K562 (cell line): ENCODE results near the gene TNIK. TPM values are rescaled to one million over a fixed set of nuclear protein-coding genes. Genes with fewer than 3 reads are reported as not detected.
A peak's percentile ranks its signal among the peaks of the same experiment; 100 is the strongest.

Experiments used
- BHLHE40 ChIP-seq: IDR thresholded peaks from 2 replicates; pipeline ENCODE4 v1.6.1; 2011; ENCODE audit warnings: low read length, improper control_type of control experiment
- HLTF ChIP-seq: fragments of 450-650 bp; IDR thresholded peaks from 2 replicates; pipeline ENCODE4 v1.6.1; 2016
- JUND ChIP-seq, 2 experiments: IDR thresholded peaks; 2 replicates in 1 of 2; 3 replicates in 1 of 2; pipeline ENCODE4 v1.6.1; 2011; ENCODE audit warnings: borderline replicate concordance in 2 of 2, low read depth in 2 of 2, low read length in 2 of 2, improper control_type of control experiment in 1 of 2, missing biosample characterization in 1 of 2, missing genetic modification characterization in 1 of 2, missing genetic modification reagents in 1 of 2
- MAFG ChIP-seq: fragments of 450-650 bp; conservative IDR thresholded peaks from 2 replicates; pipeline ENCODE4 v1.6.1; 2016; ENCODE audit warnings: missing genetic modification characterization, missing compliant biosample characterization
- MAFK ChIP-seq: IDR thresholded peaks from 2 replicates; pipeline ENCODE4 v1.6.1; 2011; ENCODE audit warnings: low read length, improper control_type of control experiment
- MEF2A ChIP-seq: IDR thresholded peaks from 2 replicates; pipeline ENCODE4 v1.6.1; 2011; ENCODE audit warnings: low read depth, mild to moderate bottlenecking, low read length, moderate library complexity; ENCODE audit not compliant: control insufficient read depth
- OTX1 ChIP-seq: fragments of 450-650 bp; formaldehyde crosslinking; IDR thresholded peaks from 2 replicates; pipeline ENCODE4 v1.4.0; 2022; ENCODE audit warnings: mild to moderate bottlenecking
- PHF21A ChIP-seq: fragments of 450-650 bp; IDR thresholded peaks from 2 replicates; pipeline ENCODE4 v1.6.1; 2017; ENCODE audit warnings: low read depth, borderline replicate concordance
- PTBP1 ChIP-seq: fragments of 200-400 bp; formaldehyde crosslinking; IDR thresholded peaks from 2 replicates; pipeline ENCODE4 v1.6.1; 2017; ENCODE audit warnings: low read depth, low read length
- RAD21 ChIP-seq, 2 experiments: fragments of 250-450 bp in 1 of 2; fragments of 450-650 bp in 1 of 2; sonication (Bioruptor Pico) in 1 of 2; formaldehyde crosslinking in 1 of 2; IDR thresholded peaks in 1 of 2; conservative IDR thresholded peaks in 1 of 2; 2 replicates each; pipeline versions ENCODE4 v1.4.0 to v1.8.0; 2020 to 2022; ENCODE audit warnings: mild to moderate bottlenecking in 2 of 2, moderate library complexity in 1 of 2
- RBM14 ChIP-seq: fragments of 200-400 bp; formaldehyde crosslinking; IDR thresholded peaks from 2 replicates; pipeline ENCODE4 v1.6.1; 2018; ENCODE audit warnings: low read depth, mild to moderate bottlenecking, low read length, moderate library complexity, borderline replicate concordance; ENCODE audit not compliant: insufficient read depth
- ZNF3 ChIP-seq: fragments of 250-450 bp; sonication (Bioruptor Pico); IDR thresholded peaks from 2 replicates; pipeline ENCODE4 v1.5.0; 2021; ENCODE audit warnings: mild to moderate bottlenecking, moderate library complexity
- ZNF354B ChIP-seq: fragments of 250-450 bp; sonication (Bioruptor Pico); IDR thresholded peaks from 2 replicates; pipeline ENCODE4 v1.4.0; 2020
- polyA plus RNA-seq, 8 experiments: library from polyadenylated mRNA; depleted of rRNA in 4 of 8; stranded (reverse) in 5 of 8; unstranded in 3 of 8; fragments of >200 nt; fragmentation: Nextera tagmentation in 2 of 8; fragmentation: Illumina TruSeq in 1 of 8; extraction: Ambion mirVana in 2 of 8; extraction: Trizol in 1 of 8; gene quantifications; 2 replicates each; pipeline versions ENCODE4 v1.2.1 to v1.2.3, GENCODE V29; 2011 to 2014; ENCODE audit warnings: inconsistent platforms in 1 of 8, missing spikeins in 1 of 8
- total RNA-seq, 7 experiments: library from RNA; depleted of rRNA in 6 of 7; stranded (reverse); fragments of >200 nt in 6 of 7; fragmentation: Illumina TruSeq in 2 of 7; extraction: Trizol in 2 of 7; gene quantifications; 2 replicates each; pipeline versions ENCODE4 v1.2.1 to v1.2.3, GENCODE V29; 2011 to 2021; ENCODE audit warnings: low replicate concordance in 1 of 7
- TF ChIP-seq, protein P1 (sequence below): fragments of 450-650 bp; IDR thresholded peaks from 2 replicates; pipeline ENCODE4 v1.6.1; 2014; ENCODE audit warnings: low read depth, mild to moderate bottlenecking, moderate library complexity, borderline replicate concordance
- TF ChIP-seq, protein P2 (sequence below): sonication (generic); formaldehyde crosslinking; IDR thresholded peaks from 2 replicates; pipeline ENCODE4 v1.8.0; 2022; ENCODE audit warnings: mild to moderate bottlenecking, missing genetic modification reagents
- TF ChIP-seq, protein P3 (sequence below): fragments of 250-450 bp; sonication (Bioruptor Pico); IDR thresholded peaks from 2 replicates; pipeline ENCODE4 v1.9.0; 2021; ENCODE audit warnings: mild to moderate bottlenecking
- TF ChIP-seq, protein P4 (sequence below): fragments of 200-800 bp; sonication (Bioruptor generic); IDR thresholded peaks from 2 replicates; pipeline ENCODE4 v1.6.1; 2017; ENCODE audit warnings: missing genetic modification characterization, missing compliant biosample characterization
- TF ChIP-seq, protein P5 (sequence below), 2 experiments: IDR thresholded peaks in 1 of 2; conservative IDR thresholded peaks in 1 of 2; 2 replicates each; pipeline ENCODE4 v1.6.1; 2016; ENCODE audit warnings: low read depth in 2 of 2, mild to moderate bottlenecking in 1 of 2, missing compliant biosample characterization in 1 of 2, missing genetic modification characterization in 1 of 2, moderate library complexity in 1 of 2

Gene TNIK
- total and polyA plus RNA-seq, 9 of the 15 experiments (the other 6 are each of a cell fraction or from before 2014, with no cell fraction given), result 6.6 to 39.0 (median 24.7) TPM

DNA sequence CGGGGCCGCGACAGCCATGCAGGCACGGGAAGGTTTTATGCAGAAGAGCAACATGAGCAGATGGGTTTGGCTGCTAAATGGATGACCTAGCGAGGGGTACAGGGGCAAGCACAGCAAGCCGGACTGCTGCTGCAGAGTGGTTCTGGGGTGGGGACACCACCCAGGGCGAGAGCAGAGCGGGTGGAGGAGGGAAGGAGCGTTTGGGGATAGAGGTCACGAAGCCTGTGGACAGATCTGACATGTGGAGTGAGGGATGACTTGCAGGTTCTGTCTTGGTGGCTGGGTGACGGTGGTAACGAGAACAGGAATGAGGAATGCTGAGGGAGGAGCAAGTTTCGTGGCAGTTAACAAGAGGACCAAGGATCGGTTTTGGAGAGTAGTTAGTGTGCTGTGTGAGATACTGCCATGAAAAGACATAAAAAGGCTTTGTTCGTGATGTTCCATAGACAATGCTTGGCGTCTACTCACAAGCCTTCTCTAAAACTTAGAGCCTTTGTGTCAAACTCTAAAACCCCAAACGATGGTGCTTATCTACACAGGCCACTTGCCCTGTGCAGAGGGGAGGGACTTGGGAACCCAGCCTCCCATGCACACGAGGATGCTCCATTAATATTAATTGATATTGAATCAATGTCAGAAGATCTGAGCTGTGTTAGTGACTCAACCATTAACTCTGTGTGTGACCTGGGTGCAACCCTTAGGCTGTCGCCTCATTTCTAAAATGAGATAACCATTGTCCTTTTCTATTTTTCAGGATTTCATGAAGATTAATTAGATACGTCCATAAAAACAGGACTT, 301.0 kb downstream of the TNIK start (continued):
- TF ChIP-seq, protein P1, sequence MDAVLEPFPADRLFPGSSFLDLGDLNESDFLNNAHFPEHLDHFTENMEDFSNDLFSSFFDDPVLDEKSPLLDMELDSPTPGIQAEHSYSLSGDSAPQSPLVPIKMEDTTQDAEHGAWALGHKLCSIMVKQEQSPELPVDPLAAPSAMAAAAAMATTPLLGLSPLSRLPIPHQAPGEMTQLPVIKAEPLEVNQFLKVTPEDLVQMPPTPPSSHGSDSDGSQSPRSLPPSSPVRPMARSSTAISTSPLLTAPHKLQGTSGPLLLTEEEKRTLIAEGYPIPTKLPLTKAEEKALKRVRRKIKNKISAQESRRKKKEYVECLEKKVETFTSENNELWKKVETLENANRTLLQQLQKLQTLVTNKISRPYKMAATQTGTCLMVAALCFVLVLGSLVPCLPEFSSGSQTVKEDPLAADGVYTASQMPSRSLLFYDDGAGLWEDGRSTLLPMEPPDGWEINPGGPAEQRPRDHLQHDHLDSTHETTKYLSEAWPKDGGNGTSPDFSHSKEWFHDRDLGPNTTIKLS, result peak; percentile 22; the same call in 1 of the 2 replicates
- TF ChIP-seq MAFK (peak; percentile 75), RAD21 (CRISPR knock-in tag; conservative IDR thresholded peaks at IDR 0.05 in 1 of 2, IDR thresholded peaks at IDR 0.05 in 1 of 2) (0 out of 4 replicates have a peak, but pooled peaks of 1 of the 2 experiments have one; percentile 2), ZNF354B (CRISPR knock-in tag) (no peak), HLTF (no peak), MAFG (tag) (peak; percentile 99), OTX1 (CRISPR knock-in tag) (no peak), MEF2A (no peak), BHLHE40 (no peak), PHF21A (no peak), JUND (IDR thresholded peaks at IDR 0.05; ENCODE audit: borderline replicate concordance, low read depth, low read length) (no peak), JUND (tag; IDR thresholded peaks at IDR 0.05; ENCODE audit: borderline replicate concordance, low read depth, low read length) (peak; percentile 22; the same call in 2 of the 3 replicates), RBM14 (no peak), PTBP1 (no peak), ZNF3 (CRISPR knock-in tag) (no peak)
- TF ChIP-seq, protein P2, sequence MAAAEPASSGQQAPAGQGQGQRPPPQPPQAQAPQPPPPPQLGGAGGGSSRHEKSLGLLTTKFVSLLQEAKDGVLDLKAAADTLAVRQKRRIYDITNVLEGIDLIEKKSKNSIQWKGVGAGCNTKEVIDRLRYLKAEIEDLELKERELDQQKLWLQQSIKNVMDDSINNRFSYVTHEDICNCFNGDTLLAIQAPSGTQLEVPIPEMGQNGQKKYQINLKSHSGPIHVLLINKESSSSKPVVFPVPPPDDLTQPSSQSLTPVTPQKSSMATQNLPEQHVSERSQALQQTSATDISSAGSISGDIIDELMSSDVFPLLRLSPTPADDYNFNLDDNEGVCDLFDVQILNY (CRISPR knock-in tag), result no peak
- TF ChIP-seq, protein P3, sequence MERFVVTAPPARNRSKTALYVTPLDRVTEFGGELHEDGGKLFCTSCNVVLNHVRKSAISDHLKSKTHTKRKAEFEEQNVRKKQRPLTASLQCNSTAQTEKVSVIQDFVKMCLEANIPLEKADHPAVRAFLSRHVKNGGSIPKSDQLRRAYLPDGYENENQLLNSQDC, result no peak
- TF ChIP-seq, protein P4, sequence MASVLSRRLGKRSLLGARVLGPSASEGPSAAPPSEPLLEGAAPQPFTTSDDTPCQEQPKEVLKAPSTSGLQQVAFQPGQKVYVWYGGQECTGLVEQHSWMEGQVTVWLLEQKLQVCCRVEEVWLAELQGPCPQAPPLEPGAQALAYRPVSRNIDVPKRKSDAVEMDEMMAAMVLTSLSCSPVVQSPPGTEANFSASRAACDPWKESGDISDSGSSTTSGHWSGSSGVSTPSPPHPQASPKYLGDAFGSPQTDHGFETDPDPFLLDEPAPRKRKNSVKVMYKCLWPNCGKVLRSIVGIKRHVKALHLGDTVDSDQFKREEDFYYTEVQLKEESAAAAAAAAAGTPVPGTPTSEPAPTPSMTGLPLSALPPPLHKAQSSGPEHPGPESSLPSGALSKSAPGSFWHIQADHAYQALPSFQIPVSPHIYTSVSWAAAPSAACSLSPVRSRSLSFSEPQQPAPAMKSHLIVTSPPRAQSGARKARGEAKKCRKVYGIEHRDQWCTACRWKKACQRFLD (CRISPR knock-in tag), result no peak
- TF ChIP-seq, protein P5, sequence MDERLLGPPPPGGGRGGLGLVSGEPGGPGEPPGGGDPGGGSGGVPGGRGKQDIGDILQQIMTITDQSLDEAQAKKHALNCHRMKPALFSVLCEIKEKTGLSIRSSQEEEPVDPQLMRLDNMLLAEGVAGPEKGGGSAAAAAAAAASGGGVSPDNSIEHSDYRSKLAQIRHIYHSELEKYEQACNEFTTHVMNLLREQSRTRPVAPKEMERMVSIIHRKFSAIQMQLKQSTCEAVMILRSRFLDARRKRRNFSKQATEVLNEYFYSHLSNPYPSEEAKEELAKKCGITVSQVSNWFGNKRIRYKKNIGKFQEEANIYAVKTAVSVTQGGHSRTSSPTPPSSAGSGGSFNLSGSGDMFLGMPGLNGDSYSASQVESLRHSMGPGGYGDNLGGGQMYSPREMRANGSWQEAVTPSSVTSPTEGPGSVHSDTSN (CRISPR knock-in tag; IDR thresholded peaks at IDR 0.05; ENCODE audit: low read depth), result peak; percentile 38
- TF ChIP-seq, protein P5 (tag; conservative IDR thresholded peaks at IDR 0.05; ENCODE audit: low read depth), result peak; percentile 95
